ENCODE results near the gene UBE2D2.
"Not testable (repeated sequence)": the region's sequence is repeated elsewhere in the genome, so short reads cannot be mapped to it uniquely, and the experiment has no call there.

UBE2D2 gene

GRCh38 chr5:139549162-139549894 is 11.8 kb upstream of the UBE2D2 start:
- no peak for DNase-seq (ENCODE audit: low read depth in 2 of 2)

DNA sequence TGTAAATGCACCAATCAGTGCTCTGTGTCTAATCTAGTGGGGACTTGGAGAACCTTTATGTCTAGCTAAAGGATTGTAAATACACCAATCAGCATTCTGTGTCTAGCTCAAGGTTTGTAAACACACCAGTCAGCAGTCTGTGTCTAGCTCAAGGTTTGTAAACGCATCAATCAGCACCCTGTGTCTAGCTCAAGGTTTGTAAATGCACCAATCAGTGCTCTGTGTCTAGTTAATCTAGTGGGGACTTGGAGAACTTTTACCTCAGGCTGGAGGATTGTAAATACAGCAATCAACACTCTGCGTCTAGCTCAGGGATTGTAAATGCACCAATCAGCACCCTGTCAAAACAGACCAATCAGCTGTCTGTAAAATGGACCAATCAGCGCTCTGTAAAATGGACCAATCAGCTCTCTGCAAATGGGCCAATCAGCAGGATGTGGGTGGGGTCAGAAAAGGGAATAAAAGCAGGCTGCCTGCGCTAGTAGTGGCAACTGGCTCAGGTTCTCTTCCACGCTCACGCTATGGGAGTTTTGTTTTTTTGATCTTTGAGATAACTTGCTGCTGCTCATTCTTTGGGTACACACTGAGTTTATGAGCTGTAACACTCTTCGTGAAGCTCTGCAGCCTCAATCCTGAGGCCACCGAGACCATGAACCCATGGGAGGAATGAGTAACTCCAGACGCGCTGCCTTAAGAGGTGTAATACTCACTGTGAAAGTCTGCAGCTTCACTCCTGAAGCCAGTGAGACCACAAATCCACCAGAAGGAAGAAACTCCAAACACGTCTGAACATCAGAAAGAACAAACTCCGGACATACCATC is 10.9 kb upstream of the UBE2D2 start:
- DNase-seq (ENCODE audit: low read depth in 2 of 2) = not testable (repeated sequence)

- DNase-seq (ENCODE audit: low read depth in 2 of 2) = no peak
Measured at GRCh38 chr5:139551191-139551889, 9.8 kb upstream of the UBE2D2 start.

- no peak for DNase-seq (ENCODE audit: low read depth in 2 of 2)
Measured at GRCh38 chr5:139552893-139553575, 8.1 kb upstream of the UBE2D2 start.

- no peak for DNase-seq (ENCODE audit: low read depth in 2 of 2)
Measured at GRCh38 chr5:139554264-139554663, 6.9 kb upstream of the UBE2D2 start.

- no peak for DNase-seq (ENCODE audit: low read depth in 2 of 2)
Measured at GRCh38 chr5:139557811-139558210, 3.3 kb upstream of the UBE2D2 start.

GRCh38 chr5:139561655-139562451 is 714 bp downstream of the UBE2D2 start:
- DNase-seq (ENCODE audit: low read depth in 2 of 2) = peak; percentile 7 to 62

DNA sequence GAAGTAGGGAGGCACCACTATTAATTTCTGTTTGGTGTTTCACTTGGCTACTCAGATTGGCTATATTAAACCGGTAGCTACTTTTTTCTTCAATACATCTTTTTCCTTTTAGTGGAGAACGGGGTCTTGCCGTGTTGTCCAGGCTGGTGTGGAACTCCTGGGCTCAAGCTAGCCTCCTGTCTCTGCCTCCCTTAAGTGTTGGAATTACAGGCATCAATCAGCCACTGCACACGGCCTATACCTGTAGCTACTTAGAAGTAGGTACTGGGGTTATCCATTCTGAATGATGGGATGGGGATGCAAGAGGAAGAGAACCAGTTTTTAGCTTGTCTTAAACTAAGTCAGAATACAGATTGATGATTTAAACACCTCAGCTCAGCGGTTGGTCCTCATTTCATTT is 1.7 kb downstream of the UBE2D2 start:
- DNase-seq (ENCODE audit: low read depth in 2 of 2) = no peak

- DNase-seq (ENCODE audit: low read depth in 2 of 2) = peak in 1 of 2 donors; percentile 17
Measured at GRCh38 chr5:139565411-139566305, 4.5 kb downstream of the UBE2D2 start.

DNA sequence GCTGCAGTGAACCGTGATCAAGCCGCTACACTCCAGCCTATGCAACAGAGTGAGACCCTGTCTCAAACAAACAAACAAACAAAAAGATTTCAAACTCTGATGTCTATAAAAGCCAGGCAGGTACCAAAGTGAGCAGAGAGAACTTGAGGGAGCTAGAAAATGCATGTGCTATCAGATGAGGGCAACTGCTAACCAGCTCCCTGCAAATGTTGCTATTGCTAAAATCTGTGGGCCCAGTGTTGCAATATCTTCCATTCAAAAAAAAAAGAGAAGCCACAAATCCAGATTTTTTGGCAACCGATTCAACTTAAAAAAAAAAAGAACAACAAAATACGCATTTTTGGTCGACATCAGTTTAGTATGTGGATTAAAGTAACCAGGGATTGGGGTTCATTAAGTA is 5.5 kb downstream of the UBE2D2 start:
- DNase-seq (ENCODE audit: low read depth in 2 of 2) = no peak

GRCh38 chr5:139569270-139569955 is 8.3 kb downstream of the UBE2D2 start:
- no peak for DNase-seq (ENCODE audit: low read depth in 2 of 2)

- no peak for DNase-seq (ENCODE audit: low read depth in 2 of 2)
Measured at GRCh38 chr5:139571543-139571942, 10.4 kb downstream of the UBE2D2 start.

DNA sequence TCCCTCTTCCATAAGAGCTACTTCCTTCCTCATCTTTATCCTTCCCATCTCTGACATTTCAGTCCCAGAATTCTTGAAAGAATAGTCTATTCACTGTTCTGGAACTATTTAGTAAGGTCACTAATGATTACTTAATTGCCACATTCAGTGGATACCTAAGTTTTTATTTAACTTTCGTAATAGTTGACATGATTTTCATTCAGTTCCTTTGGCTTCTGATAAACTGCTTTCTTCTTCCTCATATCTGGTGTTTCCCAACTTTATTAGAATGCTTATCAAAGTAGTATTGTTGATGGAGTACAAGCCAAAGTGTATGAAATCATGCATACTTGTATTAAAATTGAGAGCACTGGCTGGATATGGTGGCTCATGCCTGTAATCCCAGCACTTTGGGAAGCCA is 10.8 kb downstream of the UBE2D2 start:
- no peak for DNase-seq (ENCODE audit: low read depth in 2 of 2)

- no peak for DNase-seq (ENCODE audit: low read depth in 2 of 2)
Measured at GRCh38 chr5:139574641-139575312, 13.6 kb downstream of the UBE2D2 start.

DNA sequence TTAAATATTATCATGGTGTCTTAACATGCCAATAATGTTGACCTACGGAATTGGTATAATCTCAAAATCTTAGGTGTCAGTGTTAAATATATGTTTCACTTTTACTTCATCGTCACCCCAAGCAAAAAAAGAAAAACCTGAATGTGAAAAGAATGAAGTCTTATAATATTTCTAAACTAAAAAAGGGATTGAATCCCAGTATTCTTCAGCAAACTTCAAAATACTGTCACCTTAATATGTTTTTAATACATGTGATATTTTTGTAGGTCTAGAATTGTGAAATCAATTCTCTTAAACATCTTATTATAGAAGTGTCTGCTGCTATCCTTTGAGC is 14.1 kb downstream of the UBE2D2 start:
- no peak for DNase-seq (ENCODE audit: low read depth in 2 of 2)

DNA sequence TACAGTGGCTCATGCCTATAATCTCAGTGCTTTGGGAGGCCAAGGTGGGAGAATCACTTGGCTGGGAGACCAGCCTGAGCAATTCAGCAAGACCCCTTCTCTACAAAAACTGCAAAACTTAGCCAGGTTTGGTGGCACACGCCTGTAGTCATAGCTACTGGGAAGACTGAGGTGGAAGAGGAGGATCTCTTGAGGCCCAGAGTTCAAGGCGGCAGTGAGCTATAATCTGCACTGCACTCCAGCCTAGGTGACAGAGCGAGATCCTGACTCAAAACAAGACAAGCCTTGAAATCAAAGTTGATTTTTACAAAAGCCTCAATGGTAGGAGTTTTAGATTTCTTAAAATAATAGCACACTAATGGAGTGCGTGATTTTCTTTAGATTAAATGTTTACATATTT is 14.6 kb downstream of the UBE2D2 start:
- no peak for DNase-seq (ENCODE audit: low read depth in 2 of 2)

DNA sequence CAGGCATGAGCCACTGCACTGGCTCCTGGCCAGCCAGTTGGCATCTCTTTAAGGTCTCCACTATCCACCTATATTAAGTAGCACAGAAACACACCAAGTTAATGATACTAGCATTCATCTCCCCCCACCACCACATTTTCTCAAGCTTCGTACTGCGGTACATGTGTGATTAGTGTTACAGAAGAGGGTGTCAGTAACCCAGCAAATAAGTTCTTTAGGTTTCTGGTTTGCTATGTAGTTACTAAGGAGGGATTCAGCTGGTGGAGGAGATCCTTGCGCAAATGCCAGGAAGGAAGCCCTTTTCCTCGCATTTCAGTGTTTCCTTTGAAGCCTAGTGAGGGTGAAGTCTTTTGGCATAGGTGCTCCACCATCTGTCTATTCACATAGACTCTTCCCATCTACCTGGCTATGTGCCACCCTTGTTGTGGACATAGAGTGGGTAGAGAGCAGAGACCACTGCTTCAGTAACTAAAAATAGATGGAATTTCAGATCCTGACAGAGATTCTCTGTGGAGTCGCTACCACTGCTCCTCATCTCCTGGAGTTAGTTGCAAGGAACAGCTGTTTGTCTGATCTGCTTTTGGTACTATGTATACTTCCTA is 16.7 kb downstream of the UBE2D2 start:
- no peak for DNase-seq (ENCODE audit: low read depth in 2 of 2)

GRCh38 chr5:139578325-139578724 is 17.2 kb downstream of the UBE2D2 start:
- no peak for DNase-seq (ENCODE audit: low read depth in 2 of 2)

GRCh38 chr5:139582181-139582580 is 21.0 kb downstream of the UBE2D2 start:
- not testable (repeated sequence) for DNase-seq (ENCODE audit: low read depth in 2 of 2)
